ENCODE results near the gene HAS3.

GRCh38 chr16:69083306-69083941 lies 22.0 kb upstream of the HAS3 start:
- TF ChIP-seq CTCF (IDR thresholded peaks at IDR 0.05) (no peak), USF2 (CRISPR knock-in tag; IDR thresholded peaks at IDR 0.05) (no peak), SMAD4 (CRISPR knock-in tag; IDR thresholded peaks at IDR 0.05) (no peak)
